Measurements from ENCODE around the gene RNF112.

Gene RNF112

DNA sequence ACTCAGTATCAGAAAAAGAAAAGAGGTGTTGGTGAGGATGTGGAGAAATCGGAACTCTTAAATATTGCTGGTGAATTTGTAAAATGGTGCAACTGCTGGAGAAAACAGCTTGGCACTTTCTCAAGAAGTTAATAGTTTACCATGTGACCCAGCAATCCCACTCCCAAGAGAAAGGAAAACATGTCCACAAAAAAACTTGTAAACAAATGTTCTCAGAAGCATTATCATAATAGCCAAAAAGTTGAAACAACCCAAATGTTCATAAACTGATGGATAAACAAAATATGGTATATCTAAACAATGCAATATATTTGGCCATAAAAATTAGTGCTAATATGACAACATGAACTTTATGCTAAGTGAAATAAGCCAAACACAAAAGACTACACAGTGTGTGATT lies 35.3 kb upstream of the RNF112 start:
- DNase-seq, result no peak

DNA sequence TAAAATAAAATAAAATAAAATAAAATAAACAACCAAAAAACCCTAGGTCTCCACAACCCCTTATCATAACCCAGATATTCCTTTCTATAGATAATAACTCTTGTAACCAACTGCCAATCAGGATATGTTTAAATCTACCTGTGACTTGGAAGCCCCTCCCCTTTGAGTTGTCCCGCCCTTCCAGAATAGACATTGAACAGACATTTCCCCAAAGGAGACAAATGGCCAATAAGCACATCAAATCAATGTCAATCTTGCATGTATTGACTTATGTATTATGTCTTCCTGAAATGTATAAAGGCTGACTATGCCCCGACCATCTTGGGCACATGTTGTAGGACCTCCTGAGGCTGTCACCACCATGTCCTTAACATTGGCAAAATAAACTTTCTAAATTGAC lies 34.2 kb upstream of the RNF112 start:
- peak in 1 of 2 donors; percentile 25 for DNase-seq

DNA sequence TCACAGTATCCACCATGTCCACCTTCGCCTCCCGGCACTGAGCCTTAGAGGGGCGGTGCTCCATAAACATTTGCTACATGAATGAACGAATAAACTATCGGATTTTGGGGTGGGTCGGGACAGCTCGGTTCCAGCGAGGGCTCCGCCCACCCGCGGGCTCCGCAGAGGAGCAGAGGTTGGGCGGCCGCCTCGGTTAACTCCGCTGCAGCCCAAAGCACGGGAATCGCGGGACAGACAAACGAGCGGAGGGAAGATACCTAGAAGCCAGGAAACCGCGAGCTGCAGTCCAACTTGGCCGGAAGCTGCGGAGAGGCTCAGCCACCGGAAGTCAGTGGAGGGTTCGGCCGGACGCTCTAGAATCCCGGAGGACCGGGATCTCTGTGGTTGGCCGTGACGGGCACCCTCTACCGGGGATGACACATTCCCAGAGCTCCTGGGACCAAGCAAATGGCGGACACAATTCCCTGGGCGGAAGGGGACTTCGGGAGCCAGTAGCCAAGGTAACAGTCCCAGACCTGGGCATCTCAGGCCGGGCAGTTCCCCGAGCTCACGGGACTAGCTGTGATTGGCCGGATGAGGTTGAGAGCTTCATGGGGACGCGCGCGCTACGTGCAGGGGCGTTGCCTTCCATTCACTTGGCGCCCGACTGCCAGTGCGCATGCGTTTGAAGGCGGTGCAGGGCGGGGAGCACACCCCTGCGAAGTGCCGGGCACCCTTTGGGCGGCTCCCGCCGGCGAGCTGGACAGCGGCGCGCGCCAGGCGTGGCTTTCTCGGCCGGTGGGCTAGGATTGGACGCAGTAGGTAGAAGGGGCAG lies 33.2 kb upstream of the RNF112 start:
- DNase-seq, result peak; percentile 97 to 98

DNA sequence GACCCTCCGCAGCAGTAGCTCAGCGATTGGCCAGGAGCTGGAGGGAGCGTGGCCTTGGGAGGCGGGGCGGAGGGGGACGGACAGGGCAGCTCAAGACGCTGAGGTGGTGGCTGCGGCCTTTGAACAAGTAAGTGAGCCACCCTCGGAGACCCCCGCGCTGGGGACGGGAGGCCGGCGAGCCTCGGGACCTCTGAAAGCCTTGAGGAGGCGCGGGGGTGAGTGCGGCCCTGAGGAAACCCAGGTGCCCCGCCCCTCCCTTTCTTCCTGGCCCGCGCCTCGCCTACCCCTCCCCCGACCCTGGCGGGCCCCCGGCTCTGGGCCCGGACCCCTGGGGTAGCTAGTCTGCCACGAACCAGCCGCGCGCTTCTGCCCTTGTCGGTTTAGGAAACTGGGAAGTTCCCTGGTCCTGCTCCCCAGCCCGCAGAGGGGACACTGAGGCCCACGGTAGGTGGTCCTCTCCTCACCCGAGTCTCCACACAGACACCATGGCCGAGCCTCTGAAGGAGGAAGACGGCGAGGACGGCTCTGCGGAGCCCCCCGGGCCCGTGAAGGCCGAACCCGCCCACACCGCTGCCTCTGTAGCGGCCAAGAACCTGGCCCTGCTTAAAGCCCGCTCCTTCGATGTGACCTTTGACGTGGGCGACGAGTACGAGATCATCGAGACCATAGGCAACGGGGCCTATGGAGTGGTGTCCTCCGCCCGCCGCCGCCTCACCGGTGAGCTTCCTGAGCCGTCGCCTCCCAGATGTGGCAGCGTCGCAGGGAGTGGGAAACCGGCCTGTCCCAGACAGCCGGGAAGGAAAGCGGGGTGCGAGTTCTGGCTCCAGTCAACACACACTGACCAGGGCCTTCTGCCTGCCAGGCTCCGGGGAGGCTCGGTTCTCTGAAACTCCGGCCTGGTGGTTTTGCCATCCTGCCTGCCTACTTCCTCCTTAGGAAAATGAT lies 32.3 kb upstream of the RNF112 start, which contains the start of gene MAPK7:
TSS of gene MAPK7 (plus strand) at position 83 of the 945 bp plus-strand sequence. CDS start at position 486, 403 bp downstream.
- no peak for DNase-seq

DNA sequence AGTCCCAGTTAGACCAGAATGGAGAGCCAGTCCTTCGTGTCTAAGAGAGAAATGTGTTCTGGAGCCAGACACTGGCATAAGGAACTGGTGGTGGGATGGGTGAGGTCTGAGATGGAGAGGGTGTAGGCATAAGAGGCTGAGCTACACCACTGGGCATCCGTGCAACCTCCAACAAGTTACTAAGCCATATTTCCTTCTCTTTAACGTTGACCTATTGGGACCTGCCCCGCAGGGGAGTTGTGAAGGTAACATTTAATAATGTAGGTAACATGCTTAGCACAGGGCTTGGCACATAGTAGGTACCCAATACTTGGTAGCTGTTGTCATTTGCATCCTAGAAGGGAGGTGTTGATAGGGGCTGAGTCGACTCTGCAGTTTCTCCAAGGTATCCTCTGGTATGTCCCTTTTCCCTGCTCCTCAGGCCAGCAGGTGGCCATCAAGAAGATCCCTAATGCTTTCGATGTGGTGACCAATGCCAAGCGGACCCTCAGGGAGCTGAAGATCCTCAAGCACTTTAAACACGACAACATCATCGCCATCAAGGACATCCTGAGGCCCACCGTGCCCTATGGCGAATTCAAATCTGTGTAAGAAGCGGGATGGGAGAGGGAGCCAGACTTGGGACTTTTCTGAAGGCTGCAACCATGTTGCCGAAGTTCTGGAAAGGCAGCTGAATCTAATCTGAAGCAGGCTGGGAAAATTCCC lies 31.5 kb upstream of the RNF112 start:
- DNase-seq, result no peak

DNA sequence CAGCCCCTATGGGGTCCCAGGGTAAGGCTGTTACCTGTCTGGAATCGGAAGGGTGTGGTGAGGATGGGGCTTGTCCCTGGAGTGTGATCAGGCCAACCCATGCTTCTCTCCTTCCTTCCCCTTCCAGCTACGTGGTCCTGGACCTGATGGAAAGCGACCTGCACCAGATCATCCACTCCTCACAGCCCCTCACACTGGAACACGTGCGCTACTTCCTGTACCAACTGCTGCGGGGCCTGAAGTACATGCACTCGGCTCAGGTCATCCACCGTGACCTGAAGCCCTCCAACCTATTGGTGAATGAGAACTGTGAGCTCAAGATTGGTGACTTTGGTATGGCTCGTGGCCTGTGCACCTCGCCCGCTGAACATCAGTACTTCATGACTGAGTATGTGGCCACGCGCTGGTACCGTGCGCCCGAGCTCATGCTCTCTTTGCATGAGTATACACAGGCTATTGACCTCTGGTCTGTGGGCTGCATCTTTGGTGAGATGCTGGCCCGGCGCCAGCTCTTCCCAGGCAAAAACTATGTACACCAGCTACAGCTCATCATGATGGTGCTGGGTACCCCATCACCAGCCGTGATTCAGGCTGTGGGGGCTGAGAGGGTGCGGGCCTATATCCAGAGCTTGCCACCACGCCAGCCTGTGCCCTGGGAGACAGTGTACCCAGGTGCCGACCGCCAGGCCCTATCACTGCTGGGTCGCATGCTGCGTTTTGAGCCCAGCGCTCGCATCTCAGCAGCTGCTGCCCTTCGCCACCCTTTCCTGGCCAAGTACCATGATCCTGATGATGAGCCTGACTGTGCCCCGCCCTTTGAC lies 30.3 kb upstream of the RNF112 start:
- DNase-seq, result peak in 1 of 2 donors; percentile 7

DNA sequence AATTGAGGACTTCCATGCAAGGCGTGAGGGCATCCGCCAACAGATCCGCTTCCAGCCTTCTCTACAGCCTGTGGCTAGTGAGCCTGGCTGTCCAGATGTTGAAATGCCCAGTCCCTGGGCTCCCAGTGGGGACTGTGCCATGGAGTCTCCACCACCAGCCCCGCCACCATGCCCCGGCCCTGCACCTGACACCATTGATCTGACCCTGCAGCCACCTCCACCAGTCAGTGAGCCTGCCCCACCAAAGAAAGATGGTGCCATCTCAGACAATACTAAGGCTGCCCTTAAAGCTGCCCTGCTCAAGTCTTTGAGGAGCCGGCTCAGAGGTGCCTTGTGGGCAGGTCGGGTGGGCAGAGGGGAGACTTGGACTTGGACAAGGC lies 29.7 kb upstream of the RNF112 start:
- no peak for DNase-seq

DNA sequence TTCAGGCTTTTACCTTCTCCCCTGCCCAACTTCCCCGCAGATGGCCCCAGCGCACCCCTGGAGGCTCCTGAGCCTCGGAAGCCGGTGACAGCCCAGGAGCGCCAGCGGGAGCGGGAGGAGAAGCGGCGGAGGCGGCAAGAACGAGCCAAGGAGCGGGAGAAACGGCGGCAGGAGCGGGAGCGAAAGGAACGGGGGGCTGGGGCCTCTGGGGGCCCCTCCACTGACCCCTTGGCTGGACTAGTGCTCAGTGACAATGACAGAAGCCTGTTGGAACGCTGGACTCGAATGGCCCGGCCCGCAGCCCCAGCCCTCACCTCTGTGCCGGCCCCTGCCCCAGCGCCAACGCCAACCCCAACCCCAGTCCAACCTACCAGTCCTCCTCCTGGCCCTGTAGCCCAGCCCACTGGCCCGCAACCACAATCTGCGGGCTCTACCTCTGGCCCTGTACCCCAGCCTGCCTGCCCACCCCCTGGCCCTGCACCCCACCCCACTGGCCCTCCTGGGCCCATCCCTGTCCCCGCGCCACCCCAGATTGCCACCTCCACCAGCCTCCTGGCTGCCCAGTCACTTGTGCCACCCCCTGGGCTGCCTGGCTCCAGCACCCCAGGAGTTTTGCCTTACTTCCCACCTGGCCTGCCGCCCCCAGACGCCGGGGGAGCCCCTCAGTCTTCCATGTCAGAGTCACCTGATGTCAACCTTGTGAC lies 29.1 kb upstream of the RNF112 start:
- no peak for DNase-seq

DNA sequence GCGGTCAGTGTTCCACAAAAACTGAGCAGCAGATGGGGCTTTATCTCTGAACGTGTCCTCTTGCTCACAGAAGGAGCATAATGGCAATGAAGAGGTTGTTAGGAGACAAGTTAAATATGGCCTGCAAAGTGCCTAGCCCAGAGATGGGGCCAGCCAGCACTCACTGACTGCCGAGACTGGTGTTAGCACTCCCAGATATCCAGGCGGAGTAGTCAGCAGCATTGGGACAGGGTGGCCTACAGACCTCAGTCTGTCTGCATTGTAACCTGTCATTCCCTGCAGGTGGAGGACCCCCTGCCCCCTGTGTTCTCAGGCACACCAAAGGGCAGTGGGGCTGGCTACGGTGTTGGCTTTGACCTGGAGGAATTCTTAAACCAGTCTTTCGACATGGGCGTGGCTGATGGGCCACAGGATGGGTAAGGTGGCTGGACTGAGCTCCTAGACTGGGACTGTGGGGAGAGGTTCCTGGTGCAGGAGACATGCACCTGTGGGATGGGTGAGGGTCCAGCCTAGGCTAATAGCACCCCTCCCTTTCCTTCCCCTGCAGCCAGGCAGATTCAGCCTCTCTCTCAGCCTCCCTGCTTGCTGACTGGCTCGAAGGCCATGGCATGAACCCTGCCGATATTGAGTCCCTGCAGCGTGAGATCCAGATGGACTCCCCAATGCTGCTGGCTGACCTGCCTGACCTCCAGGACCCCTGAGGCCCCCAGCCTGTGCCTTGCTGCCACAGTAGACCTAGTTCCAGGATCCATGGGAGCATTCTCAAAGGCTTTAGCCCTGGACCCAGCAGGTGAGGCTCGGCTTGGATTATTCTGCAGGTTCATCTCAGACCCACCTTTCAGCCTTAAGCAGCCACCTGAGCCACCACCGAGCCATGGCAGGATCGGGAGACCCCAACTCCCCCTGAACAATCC lies 28.2 kb upstream of the RNF112 start:
- DNase-seq, result no peak

DNA sequence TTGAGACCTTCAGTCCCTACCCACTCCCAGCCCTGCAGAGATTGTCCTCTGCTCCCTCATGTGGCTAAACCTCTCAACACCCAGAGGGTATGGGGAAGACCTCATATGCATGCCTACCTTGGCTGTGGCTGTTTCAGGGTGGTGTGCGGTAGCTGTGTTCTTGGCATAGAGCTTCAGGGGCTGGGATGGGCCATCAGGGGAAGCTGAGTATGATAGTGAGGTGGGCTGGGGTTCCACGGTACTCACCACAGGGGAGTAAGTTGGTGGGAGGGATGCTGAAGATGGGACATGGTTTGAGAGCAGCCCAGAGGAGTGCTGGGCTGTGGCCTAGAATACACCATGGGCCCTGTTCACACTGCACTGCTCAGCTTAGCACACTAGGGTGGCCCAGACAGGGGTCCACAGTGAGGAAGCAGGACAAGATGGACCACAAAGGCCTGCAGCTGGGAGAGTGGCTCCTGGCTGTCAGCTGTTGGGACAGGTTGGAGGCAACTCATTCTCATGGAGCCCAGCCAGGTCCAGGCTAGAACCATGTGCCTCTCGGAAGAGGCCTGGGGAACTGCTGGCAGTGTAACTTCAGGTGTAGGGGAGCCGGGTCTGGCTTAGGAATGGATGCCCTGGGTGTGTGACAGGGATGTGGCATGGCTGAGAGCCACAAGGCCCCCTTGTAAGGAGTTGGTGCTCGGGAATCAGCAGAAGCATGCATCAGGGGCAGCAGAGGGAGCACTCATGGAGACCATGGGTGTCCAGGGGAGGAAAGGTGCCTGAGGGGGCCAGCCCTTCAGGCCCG lies 27.2 kb upstream of the RNF112 start:
- DNase-seq, result no peak

DNA sequence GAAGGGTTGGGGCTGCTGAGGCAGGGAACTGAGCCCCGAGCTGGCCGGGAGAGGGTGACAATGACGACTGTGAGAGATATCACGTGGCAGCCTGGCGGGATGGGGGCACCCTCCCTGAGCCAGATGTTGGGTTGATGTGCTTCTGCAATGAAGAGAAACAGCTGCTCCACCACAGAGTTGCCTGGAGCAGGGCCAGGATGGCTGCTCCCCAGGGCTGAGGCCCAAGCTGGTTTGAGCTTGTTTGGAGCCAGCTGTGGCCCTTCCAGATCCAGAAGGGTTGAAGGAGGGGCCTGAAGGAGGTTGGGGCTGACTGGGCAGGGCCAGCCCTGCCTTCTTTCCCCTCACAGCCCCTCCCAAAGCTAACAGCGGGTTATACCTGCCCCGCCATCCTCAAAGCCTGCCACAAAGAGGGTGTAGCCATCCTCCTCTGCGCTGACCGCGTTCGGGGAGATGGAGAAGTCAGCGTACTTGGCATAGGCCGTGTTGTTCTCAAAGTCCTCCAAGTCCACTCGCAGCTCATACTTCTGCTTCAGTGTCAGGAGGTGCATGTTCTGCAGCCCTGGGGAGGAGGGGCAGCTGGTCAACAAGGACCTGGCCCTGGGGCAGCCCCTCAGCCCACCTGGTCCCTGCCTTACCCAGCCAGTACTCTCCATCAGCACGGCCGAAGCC lies 26.2 kb upstream of the RNF112 start:
- peak in 1 of 2 donors; percentile 23 for DNase-seq

DNA sequence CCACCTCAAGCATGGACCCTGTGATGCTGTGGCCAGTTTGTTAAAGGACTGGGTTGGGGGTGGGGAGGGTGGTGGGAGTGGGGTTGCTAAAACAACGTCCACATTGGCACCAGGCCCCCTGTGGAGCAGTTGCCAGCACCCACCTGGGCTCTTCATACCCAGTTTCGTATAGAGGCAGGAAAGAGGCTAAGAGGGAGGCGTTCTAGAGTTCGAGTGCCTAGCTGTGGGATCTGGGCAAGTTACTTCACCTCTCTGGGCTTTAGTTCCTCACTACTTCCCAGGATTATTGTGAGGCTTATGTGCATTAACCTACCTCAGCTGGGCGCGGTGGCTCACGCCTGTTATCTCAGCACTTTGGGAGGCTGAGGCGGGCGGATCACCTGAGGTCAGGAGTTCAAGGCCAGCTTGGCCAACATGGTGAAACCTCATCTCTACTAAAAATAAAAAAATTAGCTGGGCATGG lies 25.5 kb upstream of the RNF112 start:
- DNase-seq, result no peak

DNA sequence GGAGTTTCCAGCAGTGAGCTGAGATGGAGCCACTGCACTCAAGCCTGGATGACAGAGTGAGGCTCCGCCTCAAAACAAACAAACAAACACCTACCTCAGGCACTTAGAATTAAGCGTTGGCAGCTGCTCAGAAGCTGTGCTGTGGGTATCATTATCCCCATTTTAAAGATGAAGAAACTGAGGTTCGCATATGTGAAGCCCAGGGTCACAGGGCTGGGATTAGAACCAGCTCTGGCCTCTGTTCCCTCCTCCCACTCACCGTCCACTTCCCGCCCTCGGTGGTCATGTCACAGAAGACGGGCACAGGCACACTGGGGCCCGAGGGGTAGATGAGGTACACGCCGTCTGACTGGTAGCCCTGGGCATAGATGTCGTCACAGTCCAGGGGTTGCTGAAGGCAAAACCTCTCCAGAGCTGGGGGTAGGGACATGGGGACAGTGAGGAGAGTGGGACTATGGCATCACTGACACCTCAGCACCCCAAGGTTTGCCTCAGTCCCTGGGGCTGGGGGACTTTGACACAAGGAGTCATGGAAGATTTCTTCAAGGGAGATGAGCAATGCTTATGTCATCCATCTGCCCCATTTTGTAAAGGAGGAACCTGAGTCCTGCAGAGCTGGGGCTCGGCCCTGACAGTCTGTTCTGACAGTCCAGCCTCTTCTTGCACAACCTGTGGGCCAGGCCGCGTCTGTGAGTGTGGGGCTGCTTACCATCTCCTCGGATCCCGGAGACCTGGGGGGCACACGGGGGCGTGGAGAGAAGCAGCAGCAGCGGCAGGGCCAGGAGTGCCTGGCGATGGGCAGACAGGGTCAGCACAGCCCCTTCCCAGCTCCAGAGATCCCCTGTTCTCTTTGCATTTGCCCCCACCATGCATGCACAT lies 24.7 kb upstream of the RNF112 start:
- peak in 1 of 2 donors; percentile 77 for DNase-seq

DNA sequence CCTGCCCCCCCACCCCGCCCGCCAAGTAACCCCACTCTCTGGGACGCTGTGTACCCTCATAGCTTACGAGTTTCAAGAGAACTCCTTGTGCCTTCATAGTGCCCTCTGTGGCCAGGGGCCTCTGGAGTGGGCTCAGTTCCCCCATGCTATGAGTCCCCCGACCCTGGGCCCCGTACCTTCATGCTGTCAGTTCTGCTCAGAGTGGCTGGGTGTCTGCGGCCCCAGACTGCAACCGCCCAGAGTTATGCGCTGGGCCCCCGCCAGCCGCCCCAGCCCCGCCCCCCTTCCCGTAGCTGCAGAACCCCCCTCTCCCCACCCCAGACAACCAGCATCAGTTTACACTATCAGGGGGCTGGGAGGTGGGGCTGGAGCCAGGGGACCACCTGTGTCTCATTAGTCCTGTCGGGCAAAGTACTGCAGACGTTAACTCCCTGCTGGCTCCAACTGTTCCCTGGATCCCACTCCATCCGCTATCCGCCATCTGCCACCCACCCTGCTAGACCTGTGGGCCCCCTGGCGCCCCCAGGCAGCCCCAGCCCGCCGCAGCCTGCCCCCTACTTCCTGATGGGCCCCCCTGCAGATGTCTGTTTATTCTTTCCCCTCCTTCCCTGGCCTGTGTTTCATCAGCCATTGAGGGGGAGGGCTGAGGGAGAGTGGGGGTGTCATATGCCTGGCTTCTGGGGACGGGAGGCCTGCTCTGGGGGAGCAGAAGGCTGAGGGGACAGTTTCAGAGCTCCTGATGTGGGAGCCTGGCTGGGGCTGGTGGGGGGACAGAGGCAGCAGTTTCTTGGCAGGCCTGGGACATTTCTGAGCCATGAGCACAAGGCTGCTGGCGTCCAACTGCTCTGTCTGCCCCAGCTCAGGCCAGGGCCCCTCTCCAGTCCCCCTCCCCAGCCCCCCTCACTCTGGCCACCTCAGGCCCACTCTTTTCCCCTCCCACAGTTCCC lies 23.8 kb upstream of the RNF112 start, which contains the start of gene MFAP4:
TSS of gene MFAP4 (minus strand) at position 217 of the 947 bp plus-strand sequence. CDS start at position 182, 35 bp downstream.
- no peak for DNase-seq

DNA sequence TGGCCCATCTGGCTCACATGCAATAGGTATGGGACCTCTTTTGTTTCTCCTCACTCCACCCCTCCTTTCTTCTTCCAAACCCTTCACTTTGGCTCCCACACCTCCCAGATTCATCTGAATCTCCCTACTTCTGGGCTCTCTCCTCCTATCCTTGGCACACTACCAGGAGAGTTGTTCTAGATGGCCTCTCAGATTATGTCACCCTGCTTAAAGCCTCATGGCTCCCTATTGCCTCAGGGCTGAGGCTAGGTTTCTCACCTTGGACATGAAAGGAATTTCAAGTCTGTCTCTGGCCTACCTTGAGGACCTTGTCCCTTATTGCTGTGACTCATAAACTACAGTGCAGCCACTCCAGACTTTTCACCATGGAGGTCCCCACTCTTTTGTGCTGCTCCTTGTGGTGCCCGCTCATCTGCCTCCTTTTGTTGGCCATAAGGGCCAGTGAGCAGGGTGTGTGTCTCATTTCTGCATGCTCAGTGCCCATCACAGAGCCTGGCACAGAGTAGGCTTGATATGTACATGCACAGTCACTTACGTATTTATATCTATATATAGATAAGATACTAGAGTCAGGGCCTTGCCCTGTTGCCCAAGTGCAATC lies 23.0 kb upstream of the RNF112 start:
- no peak for DNase-seq
